Measurements from ENCODE around the gene SOCS7. TPM values are rescaled to one million over a fixed set of nuclear protein-coding genes. Genes with fewer than 3 reads are reported as not detected.

The SOCS7 gene
- total and polyA plus RNA-seq, 2 experiments from 2014 or later = 5.0 to 29.2 TPM

GRCh38 chr17:38431346-38432145 is 79.9 kb downstream of the SOCS7 start (continued):
- no peak for TF ChIP-seq CTCF (conservative IDR thresholded peaks at IDR 0.05; ENCODE audit: low read depth in 2 of 2)
- TF ChIP-seq REST (IDR thresholded peaks at IDR 0.05; ENCODE audit: unreplicated experiment) = no peak

GRCh38 chr17:38434178-38434665 is 82.6 kb downstream of the SOCS7 start:
- Mint-ChIP-seq H3K27me3 (ENCODE audit: insufficient read depth, low read depth, poor library complexity) (peaks cover 12% of the 10 kb centered on the region), H3K9me3 (no peaks in the 10 kb centered on the region; the same call in 2 of the 3 replicates), H3K36me3 (ENCODE audit: low read depth) (peaks cover 24% of the 10 kb centered on the region), H3K27ac (peak overlapping the region; percentile 82), H3K4me3 (no peak overlapping the region; the same call in 2 of the 3 replicates), H3K4me1 (peaks cover 63% of the 10 kb centered on the region)
- Histone ChIP-seq H3K4me2 (no peak overlapping the region), H3K9me2 (ENCODE audit: insufficient read depth) (no peaks in the 10 kb centered on the region), H3F3A (replicated peaks; ENCODE audit: low read depth) (peaks cover 7% of the 10 kb centered on the region), H4K20me1 (replicated peaks; ENCODE audit: insufficient read depth) (peaks cover 17% of the 10 kb centered on the region), H3K27me3 (ENCODE audit: insufficient read depth) (no peaks in the 10 kb centered on the region), H3K36me3 (ENCODE audit: insufficient read depth) (no peaks in the 10 kb centered on the region; the same call in 1 of the 2 replicates), H3K4me1 (ENCODE audit: insufficient read depth) (peaks cover 34% of the 10 kb centered on the region), H3K79me2 (replicated peaks; ENCODE audit: insufficient read depth) (peaks cover 99% of the 10 kb centered on the region), H2AFZ (no peak overlapping the region), H3K4me3 (no peak overlapping the region), H3K27ac (ENCODE audit: low read depth) (no peak overlapping the region)
- TF ChIP-seq NANOG (IDR thresholded peaks at IDR 0.05; ENCODE audit: borderline replicate concordance) (no peak), POLR2AphosphoS5 (IDR thresholded peaks at IDR 0.05; ENCODE audit: low read depth) (no peak)
- no peak for DNase-seq (ENCODE audit: low spot score)
- ATAC-seq = peak; percentile 30; the same call in 2 of the 3 replicates

GRCh38 chr17:38435795-38436194 is 84.2 kb downstream of the SOCS7 start:
- H3K27me3 ChIP-seq (ENCODE audit: insufficient read depth) = no peaks in the 10 kb centered on the region
- ATAC-seq (peak; percentile 36), DNase-seq (ENCODE audit: low spot score) (no peak)
- Mint-ChIP-seq H3K9me3 (no peaks in the 10 kb centered on the region; the same call in 2 of the 3 replicates), H3K27ac (peak overlapping the region; percentile 19; the same call in 1 of the 2 replicates), H3K4me3 (no peak overlapping the region), H3K36me3 (ENCODE audit: low read depth) (peaks cover 24% of the 10 kb centered on the region), H3K27me3 (ENCODE audit: insufficient read depth, low read depth, poor library complexity) (peaks cover 9% of the 10 kb centered on the region), H3K4me1 (peaks cover 61% of the 10 kb centered on the region)
- no peak overlapping the region for H2AFZ ChIP-seq
- H3K4me3 ChIP-seq = no peak overlapping the region
- peaks cover 34% of the 10 kb centered on the region for H3K4me1 ChIP-seq (ENCODE audit: insufficient read depth)
- peaks cover 99% of the 10 kb centered on the region for H3K79me2 ChIP-seq (replicated peaks; ENCODE audit: insufficient read depth)
- H3K4me2 ChIP-seq = 0 out of 2 replicates have a peak overlapping the region, but pooled peaks have one; percentile 32
- H3F3A ChIP-seq (replicated peaks; ENCODE audit: low read depth) = peaks cover 12% of the 10 kb centered on the region
- no peaks in the 10 kb centered on the region; the same call in 1 of the 2 replicates for H3K36me3 ChIP-seq (ENCODE audit: insufficient read depth)
- peaks cover 14% of the 10 kb centered on the region for H4K20me1 ChIP-seq (replicated peaks; ENCODE audit: insufficient read depth)
- H3K9me2 ChIP-seq (ENCODE audit: insufficient read depth) = no peaks in the 10 kb centered on the region
- H3K27ac ChIP-seq (ENCODE audit: low read depth) = no peak overlapping the region
- no peak for TF ChIP-seq CREB1 (CRISPR knock-in tag; IDR thresholded peaks at IDR 0.05; ENCODE audit: low read depth)
- no peak for TF ChIP-seq ZNF462 (CRISPR knock-in tag; IDR thresholded peaks at IDR 0.05)
